CD4-positive, alpha-beta T cell treated with Interleukin-15 for 4 hours (primary cell): Measurements from ENCODE around the gene ARL17B.
"Not testable (repeated sequence)": the region's sequence is repeated elsewhere in the genome, so short reads cannot be mapped to it uniquely, and the experiment has no call there.

Source experiments
- DNase-seq: peaks from one replicate; pipeline ENCODE4 v3.0.0-alpha.2; 2020; ENCODE audit warnings: low spot score

The ARL17B gene

GRCh38 chr17:46290906-46291546 is 70.5 kb downstream of the ARL17B start:
- DNase-seq, result not testable (repeated sequence)

- DNase-seq, result not testable (repeated sequence)
These were observed 74.0 kb downstream of the ARL17B start for GRCh38 chr17:46287587-46287986.

- peak; percentile 89 for DNase-seq
These were observed 74.8 kb downstream of the ARL17B start for GRCh38 chr17:46286764-46287221.

- not testable (repeated sequence) for DNase-seq
These were observed 76.1 kb downstream of the ARL17B start for GRCh38 chr17:46285500-46285899.

GRCh38 chr17:46284467-46284866 is 77.1 kb downstream of the ARL17B start:
- DNase-seq, result peak; percentile 75

- DNase-seq, result not testable (repeated sequence)
These were observed 78.9 kb downstream of the ARL17B start for GRCh38 chr17:46282635-46283034.

GRCh38 chr17:46281336-46281735 is 80.2 kb downstream of the ARL17B start:
- DNase-seq, result not testable (repeated sequence)

- not testable (repeated sequence) for DNase-seq
These were observed 84.7 kb downstream of the ARL17B start for GRCh38 chr17:46276728-46277479.

GRCh38 chr17:46274238-46274637 is 87.3 kb downstream of the ARL17B start:
- no peak for DNase-seq

- no peak for DNase-seq
These were observed 87.9 kb downstream of the ARL17B start for GRCh38 chr17:46273541-46274236.

- no peak for DNase-seq
These were observed 91.5 kb downstream of the ARL17B start for GRCh38 chr17:46270032-46270431.

GRCh38 chr17:46266656-46267544 is 94.7 kb downstream of the ARL17B start:
- DNase-seq, result peak; percentile 76

- DNase-seq, result not testable (repeated sequence)
These were observed 95.4 kb downstream of the ARL17B start for GRCh38 chr17:46266063-46266655.

- DNase-seq, result peak; percentile 36
These were observed 96.9 kb downstream of the ARL17B start for GRCh38 chr17:46264456-46265198.

- no peak for DNase-seq
These were observed 99.3 kb downstream of the ARL17B start for GRCh38 chr17:46262271-46262670.

GRCh38 chr17:46259845-46260661 is 101.5 kb downstream of the ARL17B start:
- not testable (repeated sequence) for DNase-seq

GRCh38 chr17:46256369-46256768 is 105.2 kb downstream of the ARL17B start:
- not testable (repeated sequence) for DNase-seq

GRCh38 chr17:46254215-46254614 is 107.4 kb downstream of the ARL17B start:
- DNase-seq, result not testable (repeated sequence)

GRCh38 chr17:46253722-46254121 is 107.8 kb downstream of the ARL17B start:
- peak; percentile 83 for DNase-seq

- DNase-seq, result not testable (repeated sequence)
These were observed 108.8 kb downstream of the ARL17B start for GRCh38 chr17:46252804-46253203.
